Measurements from ENCODE around the gene KDM2A. TPM values are rescaled to one million over a fixed set of nuclear protein-coding genes. Genes with fewer than 3 reads are reported as not detected.
"Not testable (repeated sequence)": the region's sequence is repeated elsewhere in the genome, so short reads cannot be mapped to it uniquely, and the experiment has no call there.

KDM2A gene
- total RNA-seq, 4 donors from 2014 or later = 64.5 to 84.0 (median 70.3) TPM

DNA sequence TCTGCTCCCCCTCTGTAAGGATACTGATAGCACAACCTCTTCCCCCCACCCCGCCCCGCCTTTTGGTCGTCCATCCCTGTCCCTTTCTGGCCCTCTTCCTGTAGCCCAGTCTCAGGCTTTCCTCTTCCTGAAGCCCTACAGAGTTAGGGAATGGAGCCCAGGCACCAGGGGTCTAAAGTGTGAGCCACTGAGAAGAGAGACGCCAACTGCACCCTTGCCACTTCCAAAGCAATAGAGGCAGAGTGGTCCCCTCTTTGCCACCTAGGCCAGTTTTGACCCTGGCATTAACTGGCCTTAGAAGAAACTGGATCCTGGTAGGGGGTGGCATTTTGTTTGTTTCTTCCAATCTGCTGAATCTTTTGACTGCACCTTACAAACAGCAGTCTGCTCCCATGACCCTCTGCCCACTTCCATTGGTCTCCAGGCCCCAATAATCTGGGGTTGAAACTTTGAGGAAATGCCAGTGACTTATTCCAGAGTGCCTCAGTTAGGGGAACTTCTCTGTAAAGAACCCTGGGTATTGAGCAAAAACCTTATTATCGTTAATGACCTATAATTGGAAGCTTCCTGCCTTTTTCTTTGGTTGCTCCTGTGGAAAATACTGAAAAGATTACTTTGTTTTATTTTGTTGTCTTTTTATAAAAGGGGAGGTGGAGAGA is 137.5 kb downstream of the KDM2A start:
- no peak for DNase-seq (ENCODE audit: low spot score in 2 of 2)
- no peak for TF ChIP-seq POLR2A (IDR thresholded peaks at IDR 0.05)
- TF ChIP-seq, protein P1, sequence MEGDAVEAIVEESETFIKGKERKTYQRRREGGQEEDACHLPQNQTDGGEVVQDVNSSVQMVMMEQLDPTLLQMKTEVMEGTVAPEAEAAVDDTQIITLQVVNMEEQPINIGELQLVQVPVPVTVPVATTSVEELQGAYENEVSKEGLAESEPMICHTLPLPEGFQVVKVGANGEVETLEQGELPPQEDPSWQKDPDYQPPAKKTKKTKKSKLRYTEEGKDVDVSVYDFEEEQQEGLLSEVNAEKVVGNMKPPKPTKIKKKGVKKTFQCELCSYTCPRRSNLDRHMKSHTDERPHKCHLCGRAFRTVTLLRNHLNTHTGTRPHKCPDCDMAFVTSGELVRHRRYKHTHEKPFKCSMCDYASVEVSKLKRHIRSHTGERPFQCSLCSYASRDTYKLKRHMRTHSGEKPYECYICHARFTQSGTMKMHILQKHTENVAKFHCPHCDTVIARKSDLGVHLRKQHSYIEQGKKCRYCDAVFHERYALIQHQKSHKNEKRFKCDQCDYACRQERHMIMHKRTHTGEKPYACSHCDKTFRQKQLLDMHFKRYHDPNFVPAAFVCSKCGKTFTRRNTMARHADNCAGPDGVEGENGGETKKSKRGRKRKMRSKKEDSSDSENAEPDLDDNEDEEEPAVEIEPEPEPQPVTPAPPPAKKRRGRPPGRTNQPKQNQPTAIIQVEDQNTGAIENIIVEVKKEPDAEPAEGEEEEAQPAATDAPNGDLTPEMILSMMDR (IDR thresholded peaks at IDR 0.05) = no peak
- WGBS, 2 donors = 73 to 76% methylated on average over 5 of the region's 5 CpGs
- no peak overlapping the region for H3K4me3 ChIP-seq (ENCODE audit: low read depth, poor library complexity, severe bottlenecking)
- intact Hi-C loops (cut with DNase I; ENCODE audit: low total_unique reads) = no loop called here

GRCh38 chr11:67260406-67260805 is 141.3 kb downstream of the KDM2A start:
- H3K4me3 ChIP-seq (ENCODE audit: low read depth, poor library complexity, severe bottlenecking) = no peak overlapping the region
- TF ChIP-seq POLR2A (IDR thresholded peaks at IDR 0.05) = no peak
- TF ChIP-seq, protein P1 (IDR thresholded peaks at IDR 0.05) = no peak
- WGBS, 2 donors = 83 to 86% methylated on average over 6 of the region's 6 CpGs
- no peak for DNase-seq (ENCODE audit: low spot score in 2 of 2)
- intact Hi-C loops (cut with DNase I; ENCODE audit: low total_unique reads) = no loop called here

GRCh38 chr11:67260885-67261639 is 142.0 kb downstream of the KDM2A start:
- intact Hi-C loops (cut with DNase I; ENCODE audit: low total_unique reads); H3K4me3 ChIP-seq (ENCODE audit: low read depth, poor library complexity, severe bottlenecking); DNase-seq (ENCODE audit: low spot score in 2 of 2): not testable (repeated sequence)
- 29 to 36% methylated on average over 44 to 45 of the region's 50 CpGs for WGBS, 2 donors

DNA sequence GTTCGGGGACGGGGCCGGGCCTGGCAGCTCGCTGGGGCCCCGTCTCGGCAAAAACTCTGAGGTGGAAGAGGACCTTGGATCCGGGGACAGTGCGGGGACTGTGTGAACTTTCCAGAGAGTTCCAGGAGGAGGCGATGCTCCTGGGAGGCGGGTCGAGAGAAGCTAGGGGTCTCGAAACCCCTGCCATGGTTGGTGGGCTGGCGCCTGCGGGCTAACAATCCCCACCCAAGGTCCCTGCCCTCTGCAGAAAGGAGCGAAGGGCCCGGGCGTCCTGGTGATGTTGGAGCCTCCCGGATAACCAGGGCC is 142.5 kb downstream of the KDM2A start:
- TF ChIP-seq POLR2A (IDR thresholded peaks at IDR 0.05) = no peak
- TF ChIP-seq, protein P1 (IDR thresholded peaks at IDR 0.05) = no peak
- DNase-seq (ENCODE audit: low spot score in 2 of 2) = no peak
- no peak overlapping the region for H3K4me3 ChIP-seq (ENCODE audit: low read depth, poor library complexity, severe bottlenecking)
- 6 to 11% methylated on average over 18 of the region's 18 CpGs for WGBS, 2 donors
- intact Hi-C loops (cut with DNase I; ENCODE audit: low total_unique reads) = no loop called here

- 35 to 40% methylated on average over 18 of the region's 18 CpGs for WGBS, 2 donors
- no peak overlapping the region for H3K4me3 ChIP-seq (ENCODE audit: low read depth, poor library complexity, severe bottlenecking)
- TF ChIP-seq, protein P1 (IDR thresholded peaks at IDR 0.05) = no peak
- TF ChIP-seq POLR2A (IDR thresholded peaks at IDR 0.05) = no peak
- intact Hi-C loops (cut with DNase I; ENCODE audit: low total_unique reads) = loop anchor here (2.0 kb wide), 1 partner anchor 53 kb away; no protein-coding TSS in a partner anchor
- DNase-seq (ENCODE audit: low spot score in 2 of 2) = no peak
Measured at GRCh38 chr11:67261946-67262681, 143.1 kb downstream of the KDM2A start.

Data from lower leg skin (tissue), 4 donors.